ENCODE results near the gene ACVR2A.

The ACVR2A gene

DNA sequence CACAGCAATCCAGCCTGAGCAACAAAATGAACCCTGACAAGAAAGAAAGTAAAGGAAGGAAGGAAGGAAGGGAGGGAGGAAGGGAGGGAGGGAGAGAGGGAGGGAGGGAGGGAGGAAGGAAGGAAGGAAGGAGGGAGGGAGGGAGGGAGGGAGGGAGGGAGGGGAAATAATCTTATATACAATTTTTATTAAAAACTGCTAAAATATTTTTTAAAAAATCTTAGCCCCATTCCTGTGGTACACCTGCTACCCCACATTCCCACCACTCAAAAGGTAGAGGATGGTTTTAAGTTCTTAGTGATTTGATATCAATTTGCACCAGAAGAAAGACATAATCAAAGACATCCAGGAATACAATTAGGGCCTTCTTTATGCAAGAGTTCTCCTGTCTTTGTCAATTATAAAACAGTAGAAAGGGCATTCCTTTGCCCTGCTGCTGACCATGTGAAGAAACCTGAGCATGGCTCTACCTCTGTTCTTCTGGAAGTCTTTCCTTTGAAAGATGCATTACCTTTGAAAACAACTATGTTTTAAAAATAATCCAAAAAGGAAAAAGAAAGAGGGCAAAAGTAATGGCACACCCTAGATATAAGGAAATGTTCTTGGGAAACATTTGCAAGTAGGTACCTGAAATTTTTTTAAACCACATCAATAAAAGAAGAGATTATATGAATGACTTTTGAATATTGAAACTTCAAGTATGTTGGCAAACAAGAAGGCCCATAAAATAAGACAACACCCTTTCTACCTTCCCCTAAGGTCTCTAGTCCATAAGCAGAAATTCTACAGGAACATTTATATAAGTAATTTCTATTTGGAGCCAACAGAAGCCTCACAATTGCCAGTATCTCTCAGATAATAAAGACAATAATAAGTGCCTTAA, 33.7 kb upstream of the ACVR2A start:
- no peak overlapping the region for H2AFZ ChIP-seq (ENCODE audit: low read depth, low read length)
- H3K79me2 ChIP-seq (ENCODE audit: low read length), result no peaks in the 10 kb centered on the region
- no peak overlapping the region for H3K4me2 ChIP-seq (ENCODE audit: low read length)
- no peak for TF ChIP-seq EZH2phosphoT487 (IDR thresholded peaks at IDR 0.05; ENCODE audit: low read depth)
- TF ChIP-seq, protein P1, sequence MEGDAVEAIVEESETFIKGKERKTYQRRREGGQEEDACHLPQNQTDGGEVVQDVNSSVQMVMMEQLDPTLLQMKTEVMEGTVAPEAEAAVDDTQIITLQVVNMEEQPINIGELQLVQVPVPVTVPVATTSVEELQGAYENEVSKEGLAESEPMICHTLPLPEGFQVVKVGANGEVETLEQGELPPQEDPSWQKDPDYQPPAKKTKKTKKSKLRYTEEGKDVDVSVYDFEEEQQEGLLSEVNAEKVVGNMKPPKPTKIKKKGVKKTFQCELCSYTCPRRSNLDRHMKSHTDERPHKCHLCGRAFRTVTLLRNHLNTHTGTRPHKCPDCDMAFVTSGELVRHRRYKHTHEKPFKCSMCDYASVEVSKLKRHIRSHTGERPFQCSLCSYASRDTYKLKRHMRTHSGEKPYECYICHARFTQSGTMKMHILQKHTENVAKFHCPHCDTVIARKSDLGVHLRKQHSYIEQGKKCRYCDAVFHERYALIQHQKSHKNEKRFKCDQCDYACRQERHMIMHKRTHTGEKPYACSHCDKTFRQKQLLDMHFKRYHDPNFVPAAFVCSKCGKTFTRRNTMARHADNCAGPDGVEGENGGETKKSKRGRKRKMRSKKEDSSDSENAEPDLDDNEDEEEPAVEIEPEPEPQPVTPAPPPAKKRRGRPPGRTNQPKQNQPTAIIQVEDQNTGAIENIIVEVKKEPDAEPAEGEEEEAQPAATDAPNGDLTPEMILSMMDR (IDR thresholded peaks at IDR 0.05; ENCODE audit: low read depth, low read length), result no peak
- no peak overlapping the region for H3K27ac ChIP-seq (ENCODE audit: low read length)
- no peaks in the 10 kb centered on the region for H4K20me1 ChIP-seq (ENCODE audit: insufficient read depth, low read length)
- H3K4me3 ChIP-seq (ENCODE audit: low read length), result no peak overlapping the region
- no peaks in the 10 kb centered on the region for H3K27me3 ChIP-seq (ENCODE audit: low read depth, low read length)
- no peaks in the 10 kb centered on the region for H3K36me3 ChIP-seq (replicated peaks; ENCODE audit: low read depth, low read length)
- H3K4me1 ChIP-seq (ENCODE audit: low read length), result no peaks in the 10 kb centered on the region
- no peaks in the 10 kb centered on the region for H3K9me3 ChIP-seq (ENCODE audit: insufficient read depth, low read length)
- H3K9ac ChIP-seq (ENCODE audit: low read length), result no peak overlapping the region

GRCh38 chr2:147818741-147819140, 26.1 kb upstream of the ACVR2A start:
- no peaks in the 10 kb centered on the region for H3K27me3 ChIP-seq (ENCODE audit: low read depth, low read length)
- H3K4me3 ChIP-seq (ENCODE audit: low read length), result no peak overlapping the region
- no peaks in the 10 kb centered on the region for H3K79me2 ChIP-seq (ENCODE audit: low read length)
- H4K20me1 ChIP-seq (ENCODE audit: insufficient read depth, low read length), result no peaks in the 10 kb centered on the region
- no peak overlapping the region for H3K9ac ChIP-seq (ENCODE audit: low read length)
- no peaks in the 10 kb centered on the region for H3K36me3 ChIP-seq (replicated peaks; ENCODE audit: low read depth, low read length)
- no peak overlapping the region for H2AFZ ChIP-seq (ENCODE audit: low read depth, low read length)
- no peak overlapping the region for H3K27ac ChIP-seq (ENCODE audit: low read length)
- no peak for TF ChIP-seq EZH2phosphoT487 (IDR thresholded peaks at IDR 0.05; ENCODE audit: low read depth)
- TF ChIP-seq, protein P1 (IDR thresholded peaks at IDR 0.05; ENCODE audit: low read depth, low read length), result no peak
- peaks cover 2% of the 10 kb centered on the region; the same call in 1 of the 2 replicates for H3K9me3 ChIP-seq (ENCODE audit: insufficient read depth, low read length)
- H3K4me2 ChIP-seq (ENCODE audit: low read length), result no peak overlapping the region
- H3K4me1 ChIP-seq (ENCODE audit: low read length), result no peaks in the 10 kb centered on the region

DNA sequence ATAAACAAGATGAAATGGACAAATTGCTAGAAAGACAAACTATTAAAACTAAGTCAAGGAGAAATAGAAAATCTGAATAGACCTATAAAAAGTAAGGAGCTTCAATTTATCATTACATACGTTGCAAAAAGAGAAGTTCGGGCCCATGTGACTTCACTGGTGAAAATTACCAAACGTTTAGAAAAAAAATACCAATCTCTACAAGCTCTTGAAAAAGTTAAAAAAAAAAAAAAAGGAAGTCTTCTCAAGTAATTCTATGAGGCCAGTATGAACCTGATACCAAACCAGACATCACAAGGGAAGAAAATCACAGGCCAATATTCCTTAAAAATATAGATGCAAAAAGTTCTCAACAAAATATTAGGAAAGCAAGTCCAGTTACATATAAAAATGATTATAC, 20.2 kb upstream of the ACVR2A start:
- no peak overlapping the region for H3K27ac ChIP-seq (ENCODE audit: low read length)
- no peak overlapping the region for H3K4me2 ChIP-seq (ENCODE audit: low read length)
- no peaks in the 10 kb centered on the region for H3K27me3 ChIP-seq (ENCODE audit: low read depth, low read length)
- no peak overlapping the region for H2AFZ ChIP-seq (ENCODE audit: low read depth, low read length)
- H3K9ac ChIP-seq (ENCODE audit: low read length), result no peak overlapping the region
- no peaks in the 10 kb centered on the region for H3K79me2 ChIP-seq (ENCODE audit: low read length)
- no peaks in the 10 kb centered on the region for H3K4me1 ChIP-seq (ENCODE audit: low read length)
- H4K20me1 ChIP-seq (ENCODE audit: insufficient read depth, low read length), result no peaks in the 10 kb centered on the region
- no peak for TF ChIP-seq EZH2phosphoT487 (IDR thresholded peaks at IDR 0.05; ENCODE audit: low read depth)
- TF ChIP-seq, protein P1 (IDR thresholded peaks at IDR 0.05; ENCODE audit: low read depth, low read length), result no peak
- H3K9me3 ChIP-seq (ENCODE audit: insufficient read depth, low read length), result peaks cover 2% of the 10 kb centered on the region; the same call in 1 of the 2 replicates
- H3K36me3 ChIP-seq (replicated peaks; ENCODE audit: low read depth, low read length), result no peaks in the 10 kb centered on the region
- no peak overlapping the region for H3K4me3 ChIP-seq (ENCODE audit: low read length)

GRCh38 chr2:147826278-147827087, 18.3 kb upstream of the ACVR2A start:
- Histone ChIP-seq H3K79me2 (ENCODE audit: low read length) (no peaks in the 10 kb centered on the region), H2AFZ (ENCODE audit: low read depth, low read length) (no peak overlapping the region), H3K4me3 (ENCODE audit: low read length) (no peak overlapping the region), H3K9ac (ENCODE audit: low read length) (no peak overlapping the region), H3K36me3 (replicated peaks; ENCODE audit: low read depth, low read length) (no peaks in the 10 kb centered on the region), H3K27me3 (ENCODE audit: low read depth, low read length) (no peaks in the 10 kb centered on the region), H3K4me1 (ENCODE audit: low read length) (no peaks in the 10 kb centered on the region), H3K9me3 (ENCODE audit: insufficient read depth, low read length) (peaks cover 2% of the 10 kb centered on the region; the same call in 1 of the 2 replicates), H3K4me2 (ENCODE audit: low read length) (no peak overlapping the region), H4K20me1 (ENCODE audit: insufficient read depth, low read length) (no peaks in the 10 kb centered on the region), H3K27ac (ENCODE audit: low read length) (no peak overlapping the region)
- no peak for TF ChIP-seq EZH2phosphoT487 (IDR thresholded peaks at IDR 0.05; ENCODE audit: low read depth)
- TF ChIP-seq, protein P1 (IDR thresholded peaks at IDR 0.05; ENCODE audit: low read depth, low read length), result no peak

Measured in OCI-LY3 (cell line).